K562 (cell line): ENCODE data around the gene ARHGAP9. TPM values are rescaled to one million over a fixed set of nuclear protein-coding genes. Genes with fewer than 3 reads are reported as not detected.
A peak's percentile ranks its signal among the peaks of the same experiment; 100 is the strongest.

Experiments used
- EP300 ChIP-seq: IDR thresholded peaks from 2 replicates; pipeline ENCODE4 v1.6.1; 2012; ENCODE audit warnings: low read length, improper control_type of control experiment
- KAT8 ChIP-seq: fragments of 450-650 bp; IDR thresholded peaks from 2 replicates; pipeline ENCODE4 v1.6.1; 2016; ENCODE audit warnings: low read depth, mild to moderate bottlenecking
- PHB2 ChIP-seq: fragments of 450-650 bp; IDR thresholded peaks from 2 replicates; pipeline ENCODE4 v1.6.1; 2017; ENCODE audit warnings: low read depth
- PPARD ChIP-seq: fragments of 250-450 bp; sonication (Bioruptor Pico); IDR thresholded peaks from 2 replicates; pipeline ENCODE4 v1.8.0; 2022; ENCODE audit warnings: inconsistent platforms, mild to moderate bottlenecking, moderate library complexity
- RBM25 ChIP-seq: fragments of 200-400 bp; formaldehyde crosslinking; IDR thresholded peaks from 2 replicates; pipeline ENCODE4 v1.6.1; 2018; ENCODE audit warnings: low read length, low read depth, moderate library complexity; ENCODE audit not compliant: severe bottlenecking
- RNF2 ChIP-seq: sonication (generic); IDR thresholded peaks from 2 replicates; pipeline ENCODE4 v1.6.1; 2016
- SAFB ChIP-seq: fragments of 200-400 bp; formaldehyde crosslinking; IDR thresholded peaks from 2 replicates; pipeline ENCODE4 v1.6.1; 2017; ENCODE audit warnings: low read depth, low read length, borderline replicate concordance
- SREBF1 ChIP-seq: fragments of 150-350 bp; IDR thresholded peaks from 2 replicates; pipeline ENCODE4 v1.6.1; 2014; ENCODE audit warnings: antibody characterized with exemption, low read depth, low read length, borderline replicate concordance
- ZBED1 ChIP-seq: IDR thresholded peaks from 2 replicates; pipeline ENCODE4 v1.6.1; 2014
- ZKSCAN8 ChIP-seq: fragments of 200-800 bp; sonication (Bioruptor generic); IDR thresholded peaks from 2 replicates; pipeline ENCODE4 v1.6.1; 2016; ENCODE audit warnings: missing genetic modification characterization, missing compliant biosample characterization
- ZNF146 ChIP-seq: IDR thresholded peaks from one replicate; pipeline ENCODE4 v1.6.1; 2018; ENCODE audit warnings: missing compliant biosample characterization; ENCODE audit not compliant: unreplicated experiment
- polyA plus RNA-seq, 8 experiments: library from polyadenylated mRNA; depleted of rRNA in 4 of 8; stranded (reverse) in 5 of 8; unstranded in 3 of 8; fragments of >200 nt; fragmentation: Nextera tagmentation in 2 of 8; fragmentation: Illumina TruSeq in 1 of 8; extraction: Ambion mirVana in 2 of 8; extraction: Trizol in 1 of 8; gene quantifications; 2 replicates each; pipeline versions ENCODE4 v1.2.1 to v1.2.3, GENCODE V29; 2011 to 2014; ENCODE audit warnings: inconsistent platforms in 1 of 8, missing spikeins in 1 of 8
- total RNA-seq, 7 experiments: library from RNA; depleted of rRNA in 6 of 7; stranded (reverse); fragments of >200 nt in 6 of 7; fragmentation: Illumina TruSeq in 2 of 7; extraction: Trizol in 2 of 7; gene quantifications; 2 replicates each; pipeline versions ENCODE4 v1.2.1 to v1.2.3, GENCODE V29; 2011 to 2021; ENCODE audit warnings: low replicate concordance in 1 of 7
- TF ChIP-seq, protein P1 (sequence below), 2 experiments: fragments of 450-650 bp; conservative IDR thresholded peaks; 2 replicates each; pipeline ENCODE4 v1.6.1; 2017; ENCODE audit warnings: mild to moderate bottlenecking in 2 of 2, moderate library complexity in 2 of 2
- TF ChIP-seq, protein P2 (sequence below): fragments of 250-450 bp; sonication (Bioruptor Pico); IDR thresholded peaks from 2 replicates; pipeline ENCODE4 v1.8.0; 2022; ENCODE audit warnings: moderate library complexity, mild to moderate bottlenecking, inconsistent platforms
- TF ChIP-seq, protein P3 (sequence below): sonication (generic); formaldehyde crosslinking; IDR thresholded peaks from 2 replicates; pipeline ENCODE4 v1.8.0; 2022; ENCODE audit warnings: mild to moderate bottlenecking, missing genetic modification reagents, borderline replicate concordance
- TF ChIP-seq, protein P4 (sequence below): fragments of 450-650 bp; IDR thresholded peaks from 2 replicates; pipeline ENCODE4 v1.6.1; 2016; ENCODE audit warnings: low read depth

Gene ARHGAP9
- total and polyA plus RNA-seq, 9 of the 15 experiments (the other 6 are each of a cell fraction or from before 2014, with no cell fraction given): 1.5 to 10.2 (median 5.1) TPM

DNA sequence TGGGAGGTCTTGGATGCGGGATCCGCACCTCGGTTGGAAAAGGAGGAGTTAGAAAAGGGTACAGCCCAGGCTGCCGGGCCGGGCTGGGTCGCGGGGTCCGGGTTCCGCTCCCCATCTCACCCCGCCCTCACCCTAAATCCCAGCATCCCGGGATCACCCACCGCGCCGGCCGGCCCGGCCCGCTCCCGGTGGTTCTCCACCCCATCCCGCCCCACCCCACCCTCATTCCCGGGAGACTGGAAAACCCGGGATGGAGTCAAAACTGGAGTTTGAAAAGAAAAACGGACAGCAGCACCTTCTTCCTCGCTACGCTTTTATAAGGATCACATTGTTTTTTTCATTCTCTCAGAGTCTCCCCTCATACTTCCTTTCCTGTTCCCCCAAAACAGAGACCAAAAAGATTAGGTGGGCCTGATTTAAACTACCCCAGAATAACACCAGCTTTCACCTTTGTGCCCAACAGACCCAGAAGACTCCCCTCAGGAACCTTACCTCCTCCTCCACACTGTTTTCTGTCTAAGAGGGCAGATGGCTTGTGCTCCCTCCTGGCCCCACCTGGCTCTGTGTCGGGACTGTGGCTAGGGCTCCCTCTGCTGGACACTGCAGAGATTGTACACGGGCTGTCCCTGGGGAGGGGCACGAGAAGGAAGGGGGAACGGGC, 17.3 kb downstream of the ARHGAP9 start (continued):
- TF ChIP-seq, protein P1, sequence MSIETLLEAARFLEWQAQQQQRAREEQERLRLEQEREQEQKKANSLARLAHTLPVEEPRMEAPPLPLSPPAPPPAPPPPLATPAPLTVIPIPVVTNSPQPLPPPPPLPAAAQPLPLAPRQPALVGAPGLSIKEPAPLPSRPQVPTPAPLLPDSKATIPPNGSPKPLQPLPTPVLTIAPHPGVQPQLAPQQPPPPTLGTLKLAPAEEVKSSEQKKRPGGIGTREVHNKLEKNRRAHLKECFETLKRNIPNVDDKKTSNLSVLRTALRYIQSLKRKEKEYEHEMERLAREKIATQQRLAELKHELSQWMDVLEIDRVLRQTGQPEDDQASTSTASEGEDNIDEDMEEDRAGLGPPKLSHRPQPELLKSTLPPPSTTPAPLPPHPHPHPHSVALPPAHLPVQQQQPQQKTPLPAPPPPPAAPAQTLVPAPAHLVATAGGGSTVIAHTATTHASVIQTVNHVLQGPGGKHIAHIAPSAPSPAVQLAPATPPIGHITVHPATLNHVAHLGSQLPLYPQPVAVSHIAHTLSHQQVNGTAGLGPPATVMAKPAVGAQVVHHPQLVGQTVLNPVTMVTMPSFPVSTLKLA (conservative IDR thresholded peaks at IDR 0.05): peak; percentile 80 to 86
- no peak for TF ChIP-seq EP300
- TF ChIP-seq RNF2: peak; percentile 59
- no peak for TF ChIP-seq SAFB
- no peak for TF ChIP-seq PHB2
- TF ChIP-seq, protein P2, sequence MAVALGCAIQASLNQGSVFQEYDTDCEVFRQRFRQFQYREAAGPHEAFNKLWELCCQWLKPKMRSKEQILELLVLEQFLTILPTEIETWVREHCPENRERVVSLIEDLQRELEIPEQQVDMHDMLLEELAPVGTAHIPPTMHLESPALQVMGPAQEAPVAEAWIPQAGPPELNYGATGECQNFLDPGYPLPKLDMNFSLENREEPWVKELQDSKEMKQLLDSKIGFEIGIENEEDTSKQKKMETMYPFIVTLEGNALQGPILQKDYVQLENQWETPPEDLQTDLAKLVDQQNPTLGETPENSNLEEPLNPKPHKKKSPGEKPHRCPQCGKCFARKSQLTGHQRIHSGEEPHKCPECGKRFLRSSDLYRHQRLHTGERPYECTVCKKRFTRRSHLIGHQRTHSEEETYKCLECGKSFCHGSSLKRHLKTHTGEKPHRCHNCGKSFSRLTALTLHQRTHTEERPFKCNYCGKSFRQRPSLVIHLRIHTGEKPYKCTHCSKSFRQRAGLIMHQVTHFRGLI (CRISPR knock-in tag): no peak
- TF ChIP-seq ZNF146: no peak
- TF ChIP-seq, protein P3, sequence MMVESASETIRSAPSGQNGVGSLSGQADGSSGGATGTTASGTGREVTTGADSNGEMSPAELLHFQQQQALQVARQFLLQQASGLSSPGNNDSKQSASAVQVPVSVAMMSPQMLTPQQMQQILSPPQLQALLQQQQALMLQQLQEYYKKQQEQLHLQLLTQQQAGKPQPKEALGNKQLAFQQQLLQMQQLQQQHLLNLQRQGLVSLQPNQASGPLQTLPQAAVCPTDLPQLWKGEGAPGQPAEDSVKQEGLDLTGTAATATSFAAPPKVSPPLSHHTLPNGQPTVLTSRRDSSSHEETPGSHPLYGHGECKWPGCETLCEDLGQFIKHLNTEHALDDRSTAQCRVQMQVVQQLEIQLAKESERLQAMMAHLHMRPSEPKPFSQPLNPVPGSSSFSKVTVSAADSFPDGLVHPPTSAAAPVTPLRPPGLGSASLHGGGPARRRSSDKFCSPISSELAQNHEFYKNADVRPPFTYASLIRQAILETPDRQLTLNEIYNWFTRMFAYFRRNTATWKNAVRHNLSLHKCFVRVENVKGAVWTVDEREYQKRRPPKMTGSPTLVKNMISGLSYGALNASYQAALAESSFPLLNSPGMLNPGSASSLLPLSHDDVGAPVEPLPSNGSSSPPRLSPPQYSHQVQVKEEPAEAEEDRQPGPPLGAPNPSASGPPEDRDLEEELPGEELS (CRISPR knock-in tag): peak; percentile 87; the same call in 1 of the 2 replicates
- peak; percentile 60; the same call in 1 of the 2 replicates for TF ChIP-seq SREBF1
- TF ChIP-seq RBM25: no peak
- no peak for TF ChIP-seq ZKSCAN8 (CRISPR knock-in tag)
- TF ChIP-seq ZBED1: no peak
- no peak for TF ChIP-seq PPARD (CRISPR knock-in tag)
- no peak for TF ChIP-seq KAT8
- TF ChIP-seq, protein P4, sequence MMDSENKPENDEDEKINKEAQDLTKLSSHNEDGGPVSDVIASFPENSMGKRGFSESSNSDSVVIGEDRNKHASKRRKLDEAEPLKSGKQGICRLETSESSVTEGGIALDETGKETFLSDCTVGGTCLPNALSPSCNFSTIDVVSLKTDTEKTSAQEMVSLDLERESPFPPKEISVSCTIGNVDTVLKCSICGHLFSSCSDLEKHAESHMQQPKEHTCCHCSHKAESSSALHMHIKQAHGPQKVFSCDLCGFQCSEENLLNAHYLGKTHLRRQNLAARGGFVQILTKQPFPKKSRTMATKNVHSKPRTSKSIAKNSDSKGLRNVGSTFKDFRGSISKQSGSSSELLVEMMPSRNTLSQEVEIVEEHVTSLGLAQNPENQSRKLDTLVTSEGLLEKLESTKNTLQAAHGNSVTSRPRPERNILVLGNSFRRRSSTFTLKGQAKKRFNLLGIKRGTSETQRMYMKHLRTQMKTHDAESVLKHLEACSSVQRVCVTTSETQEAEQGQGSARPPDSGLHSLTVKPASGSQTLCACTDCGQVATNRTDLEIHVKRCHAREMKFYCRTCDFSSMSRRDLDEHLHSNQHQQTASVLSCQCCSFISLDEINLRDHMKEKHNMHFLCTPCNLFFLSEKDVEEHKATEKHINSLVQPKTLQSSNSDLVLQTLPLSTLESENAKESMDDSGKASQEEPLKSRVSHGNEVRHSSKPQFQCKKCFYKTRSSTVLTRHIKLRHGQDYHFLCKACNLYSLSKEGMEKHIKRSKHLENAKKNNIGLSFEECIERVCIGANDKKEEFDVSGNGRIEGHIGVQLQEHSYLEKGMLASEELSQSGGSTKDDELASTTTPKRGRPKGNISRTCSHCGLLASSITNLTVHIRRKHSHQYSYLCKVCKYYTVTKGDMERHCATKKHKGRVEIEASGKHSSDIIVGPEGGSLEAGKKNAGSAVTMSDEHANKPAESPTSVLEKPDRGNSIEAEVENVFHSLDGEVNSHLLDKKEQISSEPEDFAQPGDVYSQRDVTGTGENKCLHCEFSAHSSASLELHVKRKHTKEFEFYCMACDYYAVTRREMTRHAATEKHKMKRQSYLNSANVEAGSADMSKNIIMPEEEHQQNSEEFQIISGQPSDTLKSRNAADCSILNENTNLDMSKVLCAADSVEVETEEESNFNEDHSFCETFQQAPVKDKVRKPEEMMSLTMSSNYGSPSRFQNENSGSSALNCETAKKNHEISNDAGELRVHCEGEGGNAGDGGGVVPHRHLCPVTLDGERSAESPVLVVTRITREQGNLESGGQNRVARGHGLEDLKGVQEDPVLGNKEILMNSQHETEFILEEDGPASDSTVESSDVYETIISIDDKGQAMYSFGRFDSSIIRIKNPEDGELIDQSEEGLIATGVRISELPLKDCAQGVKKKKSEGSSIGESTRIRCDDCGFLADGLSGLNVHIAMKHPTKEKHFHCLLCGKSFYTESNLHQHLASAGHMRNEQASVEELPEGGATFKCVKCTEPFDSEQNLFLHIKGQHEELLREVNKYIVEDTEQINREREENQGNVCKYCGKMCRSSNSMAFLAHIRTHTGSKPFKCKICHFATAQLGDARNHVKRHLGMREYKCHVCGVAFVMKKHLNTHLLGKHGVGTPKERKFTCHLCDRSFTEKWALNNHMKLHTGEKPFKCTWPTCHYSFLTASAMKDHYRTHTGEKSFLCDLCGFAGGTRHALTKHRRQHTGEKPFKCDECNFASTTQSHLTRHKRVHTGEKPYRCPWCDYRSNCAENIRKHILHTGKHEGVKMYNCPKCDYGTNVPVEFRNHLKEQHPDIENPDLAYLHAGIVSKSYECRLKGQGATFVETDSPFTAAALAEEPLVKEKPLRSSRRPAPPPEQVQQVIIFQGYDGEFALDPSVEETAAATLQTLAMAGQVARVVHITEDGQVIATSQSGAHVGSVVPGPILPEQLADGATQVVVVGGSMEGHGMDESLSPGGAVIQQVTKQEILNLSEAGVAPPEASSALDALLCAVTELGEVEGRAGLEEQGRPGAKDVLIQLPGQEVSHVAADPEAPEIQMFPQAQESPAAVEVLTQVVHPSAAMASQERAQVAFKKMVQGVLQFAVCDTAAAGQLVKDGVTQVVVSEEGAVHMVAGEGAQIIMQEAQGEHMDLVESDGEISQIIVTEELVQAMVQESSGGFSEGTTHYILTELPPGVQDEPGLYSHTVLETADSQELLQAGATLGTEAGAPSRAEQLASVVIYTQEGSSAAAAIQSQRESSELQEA: no peak
